HEK293 (cell line): ENCODE measurements around the gene XKR7.
A peak's percentile ranks its signal among the peaks of the same experiment; 100 is the strongest.

Experiments
- CTCF ChIP-seq: fragments of 450-650 bp; formaldehyde crosslinking; IDR thresholded peaks from 2 replicates; pipeline ENCODE4 v1.5.1; 2016; ENCODE audit warnings: missing biosample characterization, missing genetic modification characterization
- GLIS1 ChIP-seq: fragments of 450-650 bp; formaldehyde crosslinking; IDR thresholded peaks from 2 replicates; pipeline ENCODE4 v1.5.1; 2016; ENCODE audit warnings: missing biosample characterization, missing genetic modification characterization
- KLF1 ChIP-seq: fragments of 450-650 bp; formaldehyde crosslinking; IDR thresholded peaks from 2 replicates; pipeline ENCODE4 v1.5.1; 2016; ENCODE audit warnings: missing biosample characterization, missing genetic modification characterization
- KLF16 ChIP-seq: fragments of 450-650 bp; formaldehyde crosslinking; IDR thresholded peaks from 2 replicates; pipeline ENCODE4 v1.5.1; 2017; ENCODE audit warnings: missing biosample characterization, missing genetic modification characterization
- KLF17 ChIP-seq: fragments of 450-650 bp; formaldehyde crosslinking; IDR thresholded peaks from 2 replicates; pipeline ENCODE4 v1.5.1; 2016; ENCODE audit warnings: missing biosample characterization, missing genetic modification characterization
- MEIS1 ChIP-seq: sonication (generic); formaldehyde crosslinking; IDR thresholded peaks from 2 replicates; pipeline ENCODE4 v1.8.1; 2022; ENCODE audit warnings: missing genetic modification reagents, mild to moderate bottlenecking, borderline replicate concordance
- MYNN ChIP-seq: fragments of 450-650 bp; formaldehyde crosslinking; IDR thresholded peaks from 2 replicates; pipeline ENCODE4 v1.5.1; 2016; ENCODE audit warnings: missing biosample characterization, missing genetic modification characterization, borderline replicate concordance
- PATZ1 ChIP-seq: fragments of 450-650 bp; formaldehyde crosslinking; IDR thresholded peaks from 2 replicates; pipeline ENCODE4 v1.5.1; 2016; ENCODE audit warnings: missing biosample characterization, missing genetic modification characterization
- PRDM1 ChIP-seq: fragments of 450-650 bp; formaldehyde crosslinking; IDR thresholded peaks from 2 replicates; pipeline ENCODE4; 2016; ENCODE audit warnings: missing biosample characterization, missing genetic modification characterization
- SP7 ChIP-seq: fragments of 450-650 bp; formaldehyde crosslinking; IDR thresholded peaks from 2 replicates; pipeline ENCODE4 v1.5.1; 2016; ENCODE audit warnings: missing biosample characterization, missing genetic modification characterization
- TRIM28 ChIP-seq: IDR thresholded peaks from 2 replicates; pipeline ENCODE4 v1.6.1; 2011; ENCODE audit warnings: low read length, control low read depth, borderline replicate concordance
- YY1 ChIP-seq: fragments of 450-650 bp; formaldehyde crosslinking; IDR thresholded peaks from 2 replicates; pipeline ENCODE4 v1.5.1; 2018; ENCODE audit warnings: missing biosample characterization, missing genetic modification characterization
- ZBTB1 ChIP-seq: fragments of 450-650 bp; formaldehyde crosslinking; IDR thresholded peaks from 2 replicates; pipeline ENCODE4 v1.5.1; 2016; ENCODE audit warnings: missing biosample characterization, missing genetic modification characterization
- ZBTB17 ChIP-seq: fragments of 450-650 bp; formaldehyde crosslinking; IDR thresholded peaks from 2 replicates; pipeline ENCODE4 v1.5.1; 2016; ENCODE audit warnings: missing biosample characterization, missing genetic modification characterization
- ZBTB20 ChIP-seq: fragments of 450-650 bp; formaldehyde crosslinking; IDR thresholded peaks from 2 replicates; pipeline ENCODE4 v1.5.1; 2016; ENCODE audit warnings: missing biosample characterization, missing genetic modification characterization
- ZFP3 ChIP-seq: fragments of 450-650 bp; formaldehyde crosslinking; IDR thresholded peaks from 2 replicates; pipeline ENCODE4 v1.5.1; 2016; ENCODE audit warnings: low read depth, missing biosample characterization, missing genetic modification characterization
- ZNF112 ChIP-seq: fragments of 450-650 bp; formaldehyde crosslinking; IDR thresholded peaks from 2 replicates; pipeline ENCODE4 v1.5.0; 2017; ENCODE audit warnings: missing biosample characterization, missing genetic modification characterization
- ZNF138 ChIP-seq: fragments of 450-650 bp; formaldehyde crosslinking; IDR thresholded peaks from 2 replicates; pipeline ENCODE4 v1.5.1; 2016; ENCODE audit warnings: missing biosample characterization, missing genetic modification characterization, borderline replicate concordance
- ZNF155 ChIP-seq: fragments of 450-650 bp; formaldehyde crosslinking; IDR thresholded peaks from 2 replicates; pipeline ENCODE4 v1.5.1; 2016; ENCODE audit warnings: missing biosample characterization, missing genetic modification characterization
- ZNF16 ChIP-seq: fragments of 450-650 bp; formaldehyde crosslinking; IDR thresholded peaks from 2 replicates; pipeline ENCODE4 v1.5.1; 2016; ENCODE audit warnings: low read depth, missing biosample characterization, missing genetic modification characterization
- ZNF2 ChIP-seq: fragments of 450-650 bp; formaldehyde crosslinking; IDR thresholded peaks from 2 replicates; pipeline ENCODE4 v1.5.1; 2016; ENCODE audit warnings: missing biosample characterization, missing genetic modification characterization
- ZNF335 ChIP-seq: fragments of 450-650 bp; formaldehyde crosslinking; conservative IDR thresholded peaks from 2 replicates; pipeline ENCODE4 v1.5.1; 2016; ENCODE audit warnings: missing biosample characterization, missing genetic modification characterization
- ZNF341 ChIP-seq: fragments of 450-650 bp; formaldehyde crosslinking; IDR thresholded peaks from 2 replicates; pipeline ENCODE4; 2016; ENCODE audit warnings: low read depth, missing biosample characterization, missing genetic modification characterization
- ZNF354C ChIP-seq: fragments of 450-650 bp; formaldehyde crosslinking; IDR thresholded peaks from 2 replicates; pipeline ENCODE4 v1.5.1; 2016; ENCODE audit warnings: missing biosample characterization, missing genetic modification characterization, low read depth, borderline replicate concordance
- ZNF366 ChIP-seq: fragments of 450-650 bp; formaldehyde crosslinking; conservative IDR thresholded peaks from 2 replicates; pipeline ENCODE4 v1.5.1; 2016; ENCODE audit warnings: missing biosample characterization, missing genetic modification characterization
- ZNF398 ChIP-seq: fragments of 450-650 bp; formaldehyde crosslinking; IDR thresholded peaks from 2 replicates; pipeline ENCODE4 v1.5.1; 2017; ENCODE audit warnings: missing biosample characterization, missing genetic modification characterization
- ZNF423 ChIP-seq: fragments of 450-650 bp; formaldehyde crosslinking; IDR thresholded peaks from 2 replicates; pipeline ENCODE4 v1.5.1; 2016; ENCODE audit warnings: missing biosample characterization, missing genetic modification characterization
- ZNF521 ChIP-seq: fragments of 450-650 bp; formaldehyde crosslinking; IDR thresholded peaks from 2 replicates; pipeline ENCODE4 v1.5.1; 2017; ENCODE audit warnings: missing biosample characterization, mild to moderate bottlenecking, missing genetic modification characterization
- ZNF529 ChIP-seq: fragments of 450-650 bp; formaldehyde crosslinking; IDR thresholded peaks from 2 replicates; pipeline ENCODE4 v1.5.1; 2017; ENCODE audit warnings: missing genetic modification characterization, missing biosample characterization; ENCODE audit not compliant: insufficient replicate concordance
- ZNF530 ChIP-seq: fragments of 450-650 bp; formaldehyde crosslinking; IDR thresholded peaks from 2 replicates; pipeline ENCODE4 v1.5.1; 2016; ENCODE audit warnings: low read depth, missing biosample characterization, missing genetic modification characterization
- ZNF600 ChIP-seq: fragments of 450-650 bp; formaldehyde crosslinking; IDR thresholded peaks from 2 replicates; pipeline ENCODE4 v1.5.1; 2016; ENCODE audit warnings: missing biosample characterization, missing genetic modification characterization
- ZNF76 ChIP-seq: fragments of 450-650 bp; formaldehyde crosslinking; IDR thresholded peaks from 2 replicates; pipeline ENCODE4; 2016; ENCODE audit warnings: low read depth, missing biosample characterization, missing genetic modification characterization, borderline replicate concordance
- ZXDB ChIP-seq: fragments of 450-650 bp; formaldehyde crosslinking; IDR thresholded peaks from 2 replicates; pipeline ENCODE4 v1.5.1; 2016; ENCODE audit warnings: missing biosample characterization, missing genetic modification characterization

XKR7 gene

GRCh38 chr20:32028647-32029372, 60.9 kb downstream of the XKR7 start (continued):
- TF ChIP-seq CTCF (tag by site-specific recombination) (no peak), ZNF16 (no peak), ZBTB1 (tag by site-specific recombination) (no peak), SP7 (tag by site-specific recombination) (peak; percentile 36; the same call in 1 of the 2 replicates), ZNF2 (0 out of 2 replicates have a peak, but pooled peaks have one; percentile 49), ZNF76 (tag by site-specific recombination) (peak; percentile 38; the same call in 1 of the 2 replicates), MYNN (tag by site-specific recombination) (no peak), PRDM1 (tag by site-specific recombination) (peak; percentile 52; the same call in 1 of the 2 replicates), PATZ1 (tag by site-specific recombination) (0 out of 2 replicates have a peak, but pooled peaks have one; percentile 7), ZNF423 (tag by site-specific recombination) (no peak), KLF16 (no peak), ZBTB20 (tag by site-specific recombination) (peak; percentile 58), ZNF521 (tag by site-specific recombination) (no peak), YY1 (tag by site-specific recombination) (peak; percentile 66), TRIM28 (0 out of 2 replicates have a peak, but pooled peaks have one; percentile 23), ZFP3 (tag by site-specific recombination) (no peak), ZNF138 (tag by site-specific recombination) (no peak), KLF1 (tag by site-specific recombination) (no peak), ZNF335 (tag by site-specific recombination) (peak; percentile 47; the same call in 1 of the 2 replicates), ZNF398 (tag by site-specific recombination) (no peak), MEIS1 (CRISPR knock-in tag) (no peak), ZNF366 (tag by site-specific recombination) (peak; percentile 52), ZNF341 (tag by site-specific recombination) (0 out of 2 replicates have a peak, but pooled peaks have one; percentile 35), ZNF529 (tag by site-specific recombination) (no peak), ZNF530 (tag by site-specific recombination) (no peak), ZXDB (tag by site-specific recombination) (no peak), ZNF354C (tag by site-specific recombination) (no peak), ZNF112 (tag by site-specific recombination) (no peak), ZBTB17 (tag by site-specific recombination) (peak; percentile 70; the same call in 1 of the 2 replicates), ZNF600 (tag by site-specific recombination) (peak; percentile 58; the same call in 1 of the 2 replicates), GLIS1 (tag by site-specific recombination) (0 out of 2 replicates have a peak, but pooled peaks have one; percentile 12), KLF17 (tag by site-specific recombination) (0 out of 2 replicates have a peak, but pooled peaks have one; percentile 29), ZNF155 (tag by site-specific recombination) (no peak)
